ENCODE results near the gene CENPU. TPM values are rescaled to one million over a fixed set of nuclear protein-coding genes. Genes with fewer than 3 reads are reported as not detected.

The CENPU gene
- total and polyA plus RNA-seq, 2 donors (not counting 1 experiment from before 2014, with no cell fraction given), result 1.6 to 2.1 TPM

DNA sequence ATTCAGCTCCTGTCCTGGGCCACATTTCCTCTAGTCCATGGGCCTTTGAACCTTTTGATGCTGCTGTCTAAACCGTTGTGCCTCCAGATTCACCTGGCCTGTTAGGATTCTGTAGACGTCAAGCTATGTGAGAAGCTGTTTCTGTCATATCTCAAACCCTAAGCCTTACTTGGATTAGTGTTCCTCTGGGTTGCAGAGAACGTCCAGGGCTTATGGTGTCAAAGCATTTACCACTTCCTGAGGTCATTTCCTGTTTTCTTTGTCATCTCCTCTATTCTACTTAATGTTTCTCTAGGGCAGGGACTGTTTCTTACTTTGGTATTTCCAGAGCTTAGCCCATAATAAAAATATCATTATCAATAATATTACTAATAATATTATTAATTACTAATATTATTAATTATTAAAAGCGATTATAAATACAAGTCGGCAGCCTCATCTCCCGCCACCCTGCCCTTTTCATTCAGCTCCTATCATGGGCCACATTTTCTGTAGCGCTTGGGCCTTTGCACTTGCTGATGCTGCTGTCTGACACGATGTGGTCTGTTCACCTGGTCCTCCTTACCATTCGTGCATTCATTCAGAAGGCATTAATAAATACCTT lies 65.3 kb downstream of the CENPU start:
- no peaks in the 10 kb centered on the region for H3K79me2 ChIP-seq (ENCODE audit: control insufficient read depth, insufficient read depth, low read length)
- ATAC-seq (ENCODE audit: low read depth) (no peak), DNase-seq (no peak)
- Mint-ChIP-seq H3K27ac (no peak overlapping the region), H3K9me3 (ENCODE audit: insufficient read depth) (no peaks in the 10 kb centered on the region), H3K27me3 (no peaks in the 10 kb centered on the region), H3K4me1 (peaks cover 13% of the 10 kb centered on the region), H3K4me3 (no peak overlapping the region)
- ChIA-PET POLR2A (no interaction called here), CTCF (no interaction called here)
- H3K9me3 ChIP-seq (ENCODE audit: control extremely low read depth in 1 of 3, control insufficient read depth in 2 of 3, insufficient read depth in 1 of 3, low read length in 2 of 3), result no peaks in the 10 kb centered on the region
- H3K4me3 ChIP-seq (ENCODE audit: control extremely low read depth in 1 of 5, extremely low read depth in 1 of 5, insufficient read depth in 1 of 5, low read depth in 2 of 5, low read length in 4 of 5), result no peak overlapping the region
- no peak overlapping the region for H3K27ac ChIP-seq (ENCODE audit: low read length in 2 of 2)
- intact Hi-C loops (cut with micrococcal nuclease), result no loop called here
- H4K20me1 ChIP-seq (ENCODE audit: control insufficient read depth, insufficient read depth, low read length, poor library complexity, severe bottlenecking), result no peaks in the 10 kb centered on the region
- WGBS (ENCODE audit: insufficient coverage), result 90% methylated on average over 8 of the region's 9 CpGs
- no peak overlapping the region for H3K9ac ChIP-seq (ENCODE audit: low read length)
- TF ChIP-seq CTCF (IDR thresholded peaks at IDR 0.05) (no peak), EZH2 (IDR thresholded peaks at IDR 0.05; ENCODE audit: borderline replicate concordance, insufficient read depth, low read depth, low read length, poor library complexity, severe bottlenecking) (no peak)
- no peak overlapping the region for H3K4me2 ChIP-seq (replicated peaks; ENCODE audit: low read depth, low read length, poor library complexity, severe bottlenecking)
- H3K4me1 ChIP-seq (ENCODE audit: control insufficient read depth in 2 of 2, insufficient read depth in 2 of 2, low read length in 2 of 2), result peaks cover 4 to 7% of the 10 kb centered on the region in 2 donors
- no peaks in the 10 kb centered on the region for H3K27me3 ChIP-seq (replicated peaks in 1 of 4; ENCODE audit: control extremely low read depth in 1 of 4, control insufficient read depth in 3 of 4, insufficient read depth in 4 of 4, low read length in 3 of 4)
- peaks cover 0 to 22% of the 10 kb centered on the region in 2 experiments for H3K36me3 ChIP-seq (replicated peaks in 1 of 2; ENCODE audit: control extremely low read depth in 1 of 2, control insufficient read depth in 1 of 2, extremely low read depth in 1 of 2, insufficient read depth in 2 of 2, low read length in 1 of 2)
- H2AFZ ChIP-seq (ENCODE audit: insufficient read depth, low read depth, low read length, poor library complexity, severe bottlenecking), result no peak overlapping the region

DNA sequence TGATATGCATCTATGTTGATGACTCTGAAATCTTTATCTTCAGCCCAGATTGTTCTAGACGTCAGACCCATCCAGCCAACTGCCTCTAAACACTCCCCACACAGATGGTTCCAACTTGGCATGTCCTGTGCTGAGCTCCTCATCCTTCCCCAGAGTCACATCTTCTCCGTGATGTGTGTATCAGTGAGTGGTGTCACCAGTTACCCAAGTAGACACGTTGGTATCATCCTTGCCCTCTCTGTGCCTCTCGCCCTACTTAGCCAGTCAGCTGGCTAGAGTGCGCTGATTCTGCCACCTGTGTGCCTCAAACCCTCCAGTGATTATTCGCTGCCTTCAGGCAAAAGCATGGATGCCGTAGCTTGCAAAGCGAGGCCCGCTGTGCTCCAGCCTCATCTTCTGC lies 65.8 kb downstream of the CENPU start:
- H3K4me1 ChIP-seq (ENCODE audit: control insufficient read depth in 2 of 2, insufficient read depth in 2 of 2, low read length in 2 of 2), result peaks cover 4 to 7% of the 10 kb centered on the region in 2 donors
- ChIA-PET CTCF (no interaction called here), POLR2A (no interaction called here)
- H3K9ac ChIP-seq (ENCODE audit: low read length), result no peak overlapping the region
- no peak overlapping the region for H3K4me3 Mint-ChIP-seq
- H3K27ac Mint-ChIP-seq, result no peak overlapping the region
- DNase-seq, result no peak
- no peaks in the 10 kb centered on the region for H3K79me2 ChIP-seq (ENCODE audit: control insufficient read depth, insufficient read depth, low read length)
- peaks cover 13% of the 10 kb centered on the region for H3K4me1 Mint-ChIP-seq
- no peak overlapping the region for H3K4me2 ChIP-seq (replicated peaks; ENCODE audit: low read depth, low read length, poor library complexity, severe bottlenecking)
- intact Hi-C loops (cut with micrococcal nuclease), result no loop called here
- ATAC-seq (ENCODE audit: low read depth), result no peak
- no peaks in the 10 kb centered on the region for H3K9me3 ChIP-seq (ENCODE audit: control extremely low read depth in 1 of 3, control insufficient read depth in 2 of 3, insufficient read depth in 1 of 3, low read length in 2 of 3)
- H3K9me3 Mint-ChIP-seq (ENCODE audit: insufficient read depth), result no peaks in the 10 kb centered on the region
- no peaks in the 10 kb centered on the region for H3K27me3 ChIP-seq (replicated peaks in 1 of 4; ENCODE audit: control extremely low read depth in 1 of 4, control insufficient read depth in 3 of 4, insufficient read depth in 4 of 4, low read length in 3 of 4)
- H2AFZ ChIP-seq (ENCODE audit: insufficient read depth, low read depth, low read length, poor library complexity, severe bottlenecking), result no peak overlapping the region
- over 99% methylated on average over 8 of the region's 9 CpGs for WGBS (ENCODE audit: insufficient coverage)
- H3K27me3 Mint-ChIP-seq, result no peaks in the 10 kb centered on the region
- H4K20me1 ChIP-seq (ENCODE audit: control insufficient read depth, insufficient read depth, low read length, poor library complexity, severe bottlenecking), result no peaks in the 10 kb centered on the region
- H3K36me3 ChIP-seq (replicated peaks in 1 of 2; ENCODE audit: control extremely low read depth in 1 of 2, control insufficient read depth in 1 of 2, extremely low read depth in 1 of 2, insufficient read depth in 2 of 2, low read length in 1 of 2), result peaks cover 0 to 21% of the 10 kb centered on the region in 2 experiments
- H3K27ac ChIP-seq (ENCODE audit: low read length in 2 of 2), result no peak overlapping the region
- H3K4me3 ChIP-seq (ENCODE audit: control extremely low read depth in 1 of 5, extremely low read depth in 1 of 5, insufficient read depth in 1 of 5, low read depth in 2 of 5, low read length in 4 of 5), result no peak overlapping the region
- TF ChIP-seq CTCF (IDR thresholded peaks at IDR 0.05) (no peak), EZH2 (IDR thresholded peaks at IDR 0.05; ENCODE audit: borderline replicate concordance, insufficient read depth, low read depth, low read length, poor library complexity, severe bottlenecking) (no peak)
